Measurements from ENCODE around the gene CDC26. TPM values are rescaled to one million over a fixed set of nuclear protein-coding genes. Genes with fewer than 3 reads are reported as not detected.

Gene CDC26
- total and polyA plus RNA-seq, 10 of the 15 experiments (the other 5 are each of a cell fraction or from before 2014, with no cell fraction given) = 28.2 to 156 (median 61.5) TPM

- FAIRE-seq = no peak
- H3K4me2 ChIP-seq (ENCODE audit: control insufficient read depth, insufficient read depth) = no peak overlapping the region
- ATAC-seq = no peak
- ChIA-PET POLR2A (no interaction called here), CTCF (interaction anchor here (0.6 to 1.5 kb wide), 3 partner anchors 13 to 55 kb away, joined by 3 to 6 read pairs (median 5); partner anchors contain the start of gene CDC26), RAD21 (ENCODE audit: unreplicated experiment) (no interaction called here), SMC1A (ENCODE audit: uncharacterized antibody, unreplicated experiment) (interaction anchor here (0.6 to 4.4 kb wide), 2 partner anchors 14 to 18 kb away, joined by 3 to 14 read pairs; partner anchors contain the start of genes FKBP15 and SLC31A1)
- H3K36me3 ChIP-seq (ENCODE audit: control insufficient read depth in 2 of 2, insufficient read depth in 2 of 2, low read length in 1 of 2) = no peaks in the 10 kb centered on the region
- intact Hi-C loops (cut with micrococcal nuclease; ENCODE audit: unreplicated experiment) = no loop called here
- no peaks in the 10 kb centered on the region for H3K27me3 ChIP-seq (replicated peaks in 1 of 2; ENCODE audit: control insufficient read depth in 2 of 2, insufficient read depth in 2 of 2, low read length in 1 of 2)
- WGBS (ENCODE audit: insufficient coverage, insufficient replicate concordance, low lambda C conversion rate, missing lambda C conversion rate) = 83% methylated on average over 4 of the region's 4 CpGs
- BruUV-seq (replicated peaks) = no TSS peak
- no peaks in the 10 kb centered on the region for H3K4me1 ChIP-seq (ENCODE audit: control insufficient read depth, insufficient read depth, low read length)
- H3K9ac ChIP-seq (ENCODE audit: control insufficient read depth, insufficient read depth, low read length) = no peak overlapping the region
- in situ Hi-C loops (cut with MboI) = no loop called here
- no peak overlapping the region for H2AFZ ChIP-seq (ENCODE audit: control insufficient read depth, low read depth, low read length)
- H4K20me1 ChIP-seq (ENCODE audit: control insufficient read depth, insufficient read depth) = no peaks in the 10 kb centered on the region
- TF ChIP-seq RCOR1 (conservative IDR thresholded peaks at IDR 0.05; ENCODE audit: low read depth, low read length) (no peak), SMC3 (IDR thresholded peaks at IDR 0.05; ENCODE audit: borderline replicate concordance, low read length) (no peak), WRNIP1 (IDR thresholded peaks at IDR 0.05; ENCODE audit: borderline replicate concordance, low read depth, low read length) (no peak), NFYB (IDR thresholded peaks at IDR 0.05; ENCODE audit: insufficient read depth, low read depth, low read length) (no peak), TBL1XR1 (IDR thresholded peaks at IDR 0.05; ENCODE audit: low read depth, low read length) (no peak), NBN (IDR thresholded peaks at IDR 0.05) (no peak), NR2C1 (IDR thresholded peaks at IDR 0.05) (no peak)
- TF ChIP-seq, protein P1, sequence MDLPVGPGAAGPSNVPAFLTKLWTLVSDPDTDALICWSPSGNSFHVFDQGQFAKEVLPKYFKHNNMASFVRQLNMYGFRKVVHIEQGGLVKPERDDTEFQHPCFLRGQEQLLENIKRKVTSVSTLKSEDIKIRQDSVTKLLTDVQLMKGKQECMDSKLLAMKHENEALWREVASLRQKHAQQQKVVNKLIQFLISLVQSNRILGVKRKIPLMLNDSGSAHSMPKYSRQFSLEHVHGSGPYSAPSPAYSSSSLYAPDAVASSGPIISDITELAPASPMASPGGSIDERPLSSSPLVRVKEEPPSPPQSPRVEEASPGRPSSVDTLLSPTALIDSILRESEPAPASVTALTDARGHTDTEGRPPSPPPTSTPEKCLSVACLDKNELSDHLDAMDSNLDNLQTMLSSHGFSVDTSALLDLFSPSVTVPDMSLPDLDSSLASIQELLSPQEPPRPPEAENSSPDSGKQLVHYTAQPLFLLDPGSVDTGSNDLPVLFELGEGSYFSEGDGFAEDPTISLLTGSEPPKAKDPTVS (IDR thresholded peaks at IDR 0.05; ENCODE audit: low read depth, low read length) = no peak
- TF ChIP-seq, protein P2, sequence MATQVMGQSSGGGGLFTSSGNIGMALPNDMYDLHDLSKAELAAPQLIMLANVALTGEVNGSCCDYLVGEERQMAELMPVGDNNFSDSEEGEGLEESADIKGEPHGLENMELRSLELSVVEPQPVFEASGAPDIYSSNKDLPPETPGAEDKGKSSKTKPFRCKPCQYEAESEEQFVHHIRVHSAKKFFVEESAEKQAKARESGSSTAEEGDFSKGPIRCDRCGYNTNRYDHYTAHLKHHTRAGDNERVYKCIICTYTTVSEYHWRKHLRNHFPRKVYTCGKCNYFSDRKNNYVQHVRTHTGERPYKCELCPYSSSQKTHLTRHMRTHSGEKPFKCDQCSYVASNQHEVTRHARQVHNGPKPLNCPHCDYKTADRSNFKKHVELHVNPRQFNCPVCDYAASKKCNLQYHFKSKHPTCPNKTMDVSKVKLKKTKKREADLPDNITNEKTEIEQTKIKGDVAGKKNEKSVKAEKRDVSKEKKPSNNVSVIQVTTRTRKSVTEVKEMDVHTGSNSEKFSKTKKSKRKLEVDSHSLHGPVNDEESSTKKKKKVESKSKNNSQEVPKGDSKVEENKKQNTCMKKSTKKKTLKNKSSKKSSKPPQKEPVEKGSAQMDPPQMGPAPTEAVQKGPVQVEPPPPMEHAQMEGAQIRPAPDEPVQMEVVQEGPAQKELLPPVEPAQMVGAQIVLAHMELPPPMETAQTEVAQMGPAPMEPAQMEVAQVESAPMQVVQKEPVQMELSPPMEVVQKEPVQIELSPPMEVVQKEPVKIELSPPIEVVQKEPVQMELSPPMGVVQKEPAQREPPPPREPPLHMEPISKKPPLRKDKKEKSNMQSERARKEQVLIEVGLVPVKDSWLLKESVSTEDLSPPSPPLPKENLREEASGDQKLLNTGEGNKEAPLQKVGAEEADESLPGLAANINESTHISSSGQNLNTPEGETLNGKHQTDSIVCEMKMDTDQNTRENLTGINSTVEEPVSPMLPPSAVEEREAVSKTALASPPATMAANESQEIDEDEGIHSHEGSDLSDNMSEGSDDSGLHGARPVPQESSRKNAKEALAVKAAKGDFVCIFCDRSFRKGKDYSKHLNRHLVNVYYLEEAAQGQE (IDR thresholded peaks at IDR 0.05; ENCODE audit: low read depth, low read length) = no peak
- no peak overlapping the region for H3K4me3 ChIP-seq
- H3K9me3 ChIP-seq (replicated peaks; ENCODE audit: control insufficient read depth, insufficient read depth, low read length) = no peaks in the 10 kb centered on the region
- H3K27ac ChIP-seq (ENCODE audit: control insufficient read depth, insufficient read depth) = no peak overlapping the region
- H3K79me2 ChIP-seq (ENCODE audit: control insufficient read depth, insufficient read depth, low read length) = peaks cover under 1% of the 10 kb centered on the region
- DNase-seq (ENCODE audit: low read depth, low spot score) = no peak
Measured at GRCh38 chr9:113238859-113239232, 36.5 kb downstream of the CDC26 start.

Data from GM12878 (cell line).